DOHH2 (cell line): ENCODE data around the gene ERO1B.

Experiments used
- H3F3A ChIP-seq: fragments of 200-600 bp; sonication (generic), shearing (Covaris generic); 2 replicates; pipeline ENCODE4 v1.6.0; 2016; ENCODE audit warnings: antibody characterized with exemption, mild to moderate bottlenecking; ENCODE audit not compliant: control insufficient read depth, insufficient read depth
- H3K27ac ChIP-seq: fragments of 200-600 bp; sonication (generic); 2 replicates; pipeline ENCODE4 v1.5.1; 2014; ENCODE audit warnings: low read depth, mild to moderate bottlenecking, low read length, moderate library complexity
- H3K27me3 ChIP-seq: fragments of 200-600 bp; sonication (generic); 2 replicates; pipeline ENCODE4 v1.6.1; 2014; ENCODE audit warnings: mild to moderate bottlenecking, low read length, mixed read lengths; ENCODE audit not compliant: control insufficient read depth
- H3K36me3 ChIP-seq: fragments of 200-600 bp; sonication (generic); 2 replicates; pipeline ENCODE4 v1.6.1; 2014; ENCODE audit warnings: mild to moderate bottlenecking, low read length, moderate library complexity, mixed read lengths; ENCODE audit not compliant: control insufficient read depth
- H3K4me1 ChIP-seq: fragments of 200-600 bp; sonication (generic); 2 replicates; pipeline ENCODE4 v1.6.1; 2014; ENCODE audit warnings: mild to moderate bottlenecking, low read length, mixed read lengths; ENCODE audit not compliant: control insufficient read depth
- H3K4me2 ChIP-seq: fragments of 200-600 bp; sonication (generic); 2 replicates; pipeline ENCODE4 v1.6.0; 2014; ENCODE audit warnings: mild to moderate bottlenecking, low read length, moderate library complexity
- H3K4me3 ChIP-seq: fragments of 200-600 bp; sonication (generic); 2 replicates; pipeline ENCODE4 v1.5.1; 2014; ENCODE audit warnings: mild to moderate bottlenecking, low read length, mixed read lengths
- H3K79me2 ChIP-seq: fragments of 200-600 bp; sonication (generic); 2 replicates; pipeline ENCODE4 v1.6.1; 2014; ENCODE audit warnings: mild to moderate bottlenecking, low read length, mixed read lengths; ENCODE audit not compliant: control insufficient read depth
- H3K9me2 ChIP-seq: fragments of 200-600 bp; sonication (generic); replicated peaks from 2 replicates; pipeline ENCODE4 v1.6.1; 2014; ENCODE audit warnings: mild to moderate bottlenecking, low read length, mixed read lengths; ENCODE audit not compliant: control insufficient read depth
- H3K9me3 ChIP-seq: fragments of 200-600 bp; sonication (generic); 2 replicates; pipeline ENCODE4 v1.6.1; 2014; ENCODE audit warnings: antibody characterized with exemption, low read length, mixed read lengths; ENCODE audit not compliant: control insufficient read depth, insufficient read depth
- H4K20me1 ChIP-seq: fragments of 200-600 bp; sonication (generic); 2 replicates; pipeline ENCODE4 v1.6.0; 2014; ENCODE audit warnings: low read depth, mild to moderate bottlenecking, antibody characterized with exemption, low read length, moderate library complexity; ENCODE audit not compliant: control insufficient read depth, insufficient read depth
- CTCF ChIP-seq: fragments of 200-600 bp; sonication (generic); IDR thresholded peaks from one replicate; pipeline ENCODE4 v1.5.1; 2014; ENCODE audit warnings: antibody characterized with exemption, mild to moderate bottlenecking, low read depth, low read length; ENCODE audit not compliant: poor library complexity, severe bottlenecking
- EZH2phosphoT487 ChIP-seq: fragments of 200-600 bp; sonication (generic); IDR thresholded peaks from 2 replicates; pipeline ENCODE4 v1.6.1; 2017; ENCODE audit warnings: borderline replicate concordance, mild to moderate bottlenecking, antibody characterized with exemption, low read length, moderate library complexity, mixed read lengths

Gene ERO1B

GRCh38 chr1:236209185-236209584 is 72.6 kb downstream of the ERO1B start:
- Histone ChIP-seq H3K36me3 (peaks cover 10% of the 10 kb centered on the region), H3K9me2 (no peaks in the 10 kb centered on the region), H3F3A (no peaks in the 10 kb centered on the region)

GRCh38 chr1:236207569-236207968 is 74.2 kb downstream of the ERO1B start:
- Histone ChIP-seq H3K4me3 (no peak overlapping the region), H3K27ac (no peak overlapping the region), H3K9me2 (no peaks in the 10 kb centered on the region), H3K9me3 (no peaks in the 10 kb centered on the region), H3K27me3 (no peaks in the 10 kb centered on the region), H3K79me2 (no peaks in the 10 kb centered on the region), H3K4me1 (no peaks in the 10 kb centered on the region), H4K20me1 (no peaks in the 10 kb centered on the region), H3F3A (no peaks in the 10 kb centered on the region), H3K4me2 (no peak overlapping the region), H3K36me3 (peaks cover 5% of the 10 kb centered on the region)
- TF ChIP-seq CTCF (no peak), EZH2phosphoT487 (no peak)

More at GRCh38 chr1:236209185-236209584, 72.6 kb downstream of the ERO1B start:
- no peaks in the 10 kb centered on the region for H3K27me3 ChIP-seq
- H3K4me3 ChIP-seq, result no peak overlapping the region
- H3K9me3 ChIP-seq, result no peaks in the 10 kb centered on the region
- no peak overlapping the region for H3K4me2 ChIP-seq
- H3K27ac ChIP-seq, result no peak overlapping the region
- no peaks in the 10 kb centered on the region for H3K4me1 ChIP-seq
- TF ChIP-seq EZH2phosphoT487 (no peak), CTCF (no peak)
- H4K20me1 ChIP-seq, result no peaks in the 10 kb centered on the region
- H3K79me2 ChIP-seq, result no peaks in the 10 kb centered on the region

GRCh38 chr1:236207121-236207520 is 74.6 kb downstream of the ERO1B start:
- Histone ChIP-seq H3K9me3 (no peaks in the 10 kb centered on the region), H3K9me2 (no peaks in the 10 kb centered on the region), H3K4me2 (no peak overlapping the region), H3K79me2 (no peaks in the 10 kb centered on the region), H3K36me3 (peaks cover 5% of the 10 kb centered on the region), H3K4me3 (no peak overlapping the region), H3K4me1 (no peaks in the 10 kb centered on the region), H4K20me1 (no peaks in the 10 kb centered on the region), H3K27ac (no peak overlapping the region), H3F3A (no peaks in the 10 kb centered on the region), H3K27me3 (no peaks in the 10 kb centered on the region)
- TF ChIP-seq CTCF (no peak), EZH2phosphoT487 (no peak)

GRCh38 chr1:236206548-236206947 is 75.2 kb downstream of the ERO1B start:
- no peak for TF ChIP-seq EZH2phosphoT487
- no peak for TF ChIP-seq CTCF
- Histone ChIP-seq H3K4me1 (no peaks in the 10 kb centered on the region), H3K9me3 (no peaks in the 10 kb centered on the region), H4K20me1 (no peaks in the 10 kb centered on the region), H3F3A (no peaks in the 10 kb centered on the region), H3K79me2 (no peaks in the 10 kb centered on the region), H3K36me3 (peaks cover 5% of the 10 kb centered on the region), H3K4me2 (no peak overlapping the region), H3K9me2 (no peaks in the 10 kb centered on the region), H3K4me3 (no peak overlapping the region), H3K27me3 (no peaks in the 10 kb centered on the region), H3K27ac (no peak overlapping the region)
